MM.1S (cell line): Measurements from ENCODE around the gene PIK3C3.

Experiments used
- CTCF ChIP-seq: fragments of 300-600 bp; sonication (generic); IDR thresholded peaks from 2 replicates; pipeline ENCODE4 v1.5.1; 2016; ENCODE audit warnings: antibody characterized with exemption, low read length, mixed read lengths
- EZH2 ChIP-seq: fragments of 300-600 bp; sonication (generic); optimal IDR thresholded peaks from 2 replicates; pipeline ENCODE3; 2017; ENCODE audit warnings: low read depth, mild to moderate bottlenecking, antibody characterized with exemption, low read length, mixed read lengths
- EZH2phosphoT487 ChIP-seq: fragments of 300-600 bp; sonication (generic); IDR thresholded peaks from 2 replicates; pipeline ENCODE4 v1.6.1; 2018; ENCODE audit warnings: antibody characterized with exemption, low read length

- TF ChIP-seq CTCF (no peak), EZH2 (no peak), EZH2phosphoT487 (no peak)
These were observed 37.9 kb upstream of the PIK3C3 start for GRCh38 chr18:41917181-41917580.
